GM19324 (cell line): ENCODE data around the gene SDCBP2.

Source experiments
- ATAC-seq: cut with Tn5 transposase; IDR thresholded peaks from one replicate; pipeline ENCODE4 v1.9.1; 2021; ENCODE audit warnings: mild to moderate bottlenecking, moderate library complexity; ENCODE audit not compliant: unreplicated experiment, low FRiP score

Gene SDCBP2

DNA sequence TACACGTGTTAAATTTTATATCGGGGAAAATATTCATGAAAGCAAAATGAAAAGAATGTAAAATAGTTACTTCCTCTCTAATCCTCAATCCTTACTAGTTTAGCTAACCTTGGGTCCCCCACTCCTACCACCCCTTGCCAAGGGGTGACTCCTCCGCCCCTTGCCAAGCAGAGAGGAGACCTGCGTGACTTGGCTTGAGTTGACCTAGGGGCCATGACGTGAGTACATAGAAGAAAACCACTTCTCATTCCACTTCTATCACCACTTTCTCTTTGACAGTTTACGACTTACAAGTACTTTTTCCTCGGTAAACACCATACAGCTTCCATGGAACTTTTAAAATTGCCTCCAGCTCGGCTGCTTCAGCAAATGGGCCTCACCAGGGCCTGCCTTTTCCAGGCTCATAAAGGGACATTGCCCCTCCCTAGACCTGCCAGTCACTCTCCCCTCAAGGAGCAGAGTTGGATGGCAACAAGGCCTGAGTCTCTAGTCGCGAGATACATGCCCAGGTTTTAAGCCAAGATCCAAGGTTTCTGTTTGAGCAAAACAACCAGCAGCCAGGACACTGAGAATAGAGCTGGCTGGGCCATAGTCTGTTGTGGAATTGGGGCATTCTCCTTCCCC is 29.9 kb downstream of the SDCBP2 start:
- ATAC-seq, result no peak

DNA sequence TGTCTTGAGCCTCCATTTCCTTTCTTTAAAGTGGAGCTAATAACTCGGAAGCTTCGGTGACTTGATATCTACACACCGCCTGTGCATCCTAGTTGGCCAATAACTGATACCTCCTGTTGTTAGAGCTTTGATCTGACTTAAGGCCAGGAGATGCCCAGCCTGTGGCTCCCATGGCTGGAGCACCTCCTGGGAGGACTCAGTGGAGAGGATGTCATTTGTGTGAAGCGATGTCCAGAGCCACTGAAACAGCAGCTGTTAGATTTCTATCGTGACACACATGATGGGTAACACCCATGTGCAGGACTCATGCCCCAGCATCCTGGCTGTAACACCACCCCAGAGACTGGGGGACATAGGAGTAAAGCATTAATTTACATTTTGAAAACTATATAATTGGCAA is 30.8 kb downstream of the SDCBP2 start:
- ATAC-seq, result no peak

DNA sequence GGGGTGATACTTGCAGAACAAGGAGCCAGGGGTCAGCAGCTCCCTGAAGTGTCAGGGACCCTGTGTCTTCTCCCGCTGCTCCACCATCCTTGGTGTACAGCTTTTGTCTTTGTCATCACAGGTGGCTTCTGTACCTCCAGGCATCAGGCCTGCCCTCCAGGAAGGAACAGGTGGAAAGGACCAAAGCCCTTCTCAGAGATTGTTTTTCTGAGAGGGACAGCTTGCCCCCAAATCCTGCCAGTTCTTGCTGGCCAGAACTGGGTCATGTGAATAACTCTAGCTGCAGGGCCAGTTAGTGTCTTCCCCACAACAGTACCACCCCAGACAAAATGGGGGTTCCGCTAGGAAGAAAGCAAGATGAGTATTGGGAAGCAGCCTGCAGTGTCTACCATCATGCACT is 31.5 kb downstream of the SDCBP2 start:
- ATAC-seq, result no peak

DNA sequence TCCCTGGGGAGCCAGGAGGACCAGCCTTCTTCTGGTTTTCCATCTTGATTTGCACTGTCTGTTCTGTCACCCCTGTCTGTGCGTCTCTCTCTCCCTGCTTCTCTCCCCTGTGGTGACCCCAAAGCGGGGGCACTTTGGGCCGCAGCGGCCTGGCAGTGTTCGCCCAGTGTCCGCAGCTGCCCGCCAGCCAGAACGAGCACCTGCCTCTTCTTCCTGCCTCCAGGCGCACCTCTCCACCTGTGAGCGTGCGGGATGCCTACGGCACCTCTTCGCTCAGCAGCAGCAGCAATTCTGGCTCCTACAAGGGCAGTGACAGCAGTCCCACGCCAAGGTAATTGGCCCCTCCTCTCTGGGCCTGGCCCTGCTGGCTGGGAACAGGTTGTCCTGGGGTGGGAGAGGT is 32.0 kb downstream of the SDCBP2 start:
- no peak for ATAC-seq

DNA sequence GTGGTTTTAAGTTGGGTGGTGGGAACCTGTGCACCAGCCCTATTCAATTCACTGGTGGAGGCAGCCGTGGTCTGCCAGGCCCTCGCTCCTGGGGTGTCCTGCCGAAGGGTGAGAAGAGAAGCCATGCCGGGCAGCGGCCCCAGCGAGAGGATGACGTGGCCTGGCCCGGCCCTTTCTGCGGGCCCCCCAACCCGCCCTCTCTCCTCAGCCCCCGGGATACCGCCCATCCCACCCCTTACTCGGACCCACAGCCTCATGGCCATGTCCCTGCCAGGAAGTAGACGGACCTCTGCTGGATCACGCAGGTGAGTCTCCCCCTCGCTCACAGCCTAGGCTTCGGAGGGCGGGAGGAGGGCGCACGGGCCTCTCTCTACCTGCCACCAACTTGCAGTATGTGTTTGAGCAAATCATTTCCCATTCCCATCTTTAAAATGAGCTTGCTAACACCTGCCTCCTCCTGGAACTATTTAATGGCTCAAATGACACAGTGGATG is 32.8 kb downstream of the SDCBP2 start:
- ATAC-seq, result no peak

DNA sequence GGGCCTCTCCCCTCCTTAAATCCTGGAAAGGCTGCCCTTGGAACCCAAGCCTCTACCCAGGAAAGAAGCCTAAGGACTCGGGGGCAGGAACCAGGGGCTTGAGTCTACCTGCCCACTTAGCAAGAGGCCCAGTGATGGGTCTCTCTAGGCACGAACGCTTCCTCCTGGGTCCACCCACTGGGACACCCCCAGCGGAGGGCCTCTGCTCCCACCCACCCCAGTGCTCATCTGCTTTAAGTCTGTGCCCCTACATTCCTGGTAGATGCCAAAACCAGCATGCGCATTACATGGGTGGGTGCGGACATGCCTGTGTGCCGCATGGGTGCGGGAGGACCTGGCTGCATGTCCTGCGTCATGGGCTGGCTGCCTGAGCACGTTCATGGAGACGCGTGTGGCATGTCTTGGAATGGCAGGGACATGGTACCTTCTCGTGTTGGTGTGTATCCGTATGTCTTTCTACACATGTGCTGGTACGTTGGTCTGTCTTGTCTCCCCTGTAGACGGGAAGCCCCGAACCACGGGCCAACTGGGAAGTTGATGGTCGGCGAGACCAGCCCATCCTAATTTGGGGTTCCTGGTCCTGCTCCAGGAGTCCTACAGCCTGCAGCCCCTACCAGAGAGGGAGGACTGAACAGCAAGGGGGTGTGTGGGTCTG is 33.5 kb downstream of the SDCBP2 start:
- ATAC-seq, result no peak

DNA sequence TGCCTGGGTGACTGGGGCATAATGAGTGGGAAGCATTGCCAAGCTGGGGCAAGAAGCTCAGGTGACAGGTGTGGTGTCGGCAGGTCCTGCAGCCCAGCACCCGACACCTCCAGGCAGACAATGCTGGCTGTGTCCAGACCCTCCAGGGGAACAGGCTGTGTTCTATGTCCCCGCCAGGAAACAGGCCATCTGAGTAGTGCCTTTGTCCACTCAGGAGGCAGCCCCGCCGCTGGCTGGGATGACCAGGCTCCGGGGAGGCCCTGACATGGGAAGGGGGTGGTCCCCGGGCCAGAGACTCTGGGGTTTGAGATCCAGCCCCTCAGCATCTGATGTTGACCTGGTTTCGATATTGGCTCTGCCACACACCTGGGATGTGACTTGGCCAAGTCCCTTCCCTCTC is 34.4 kb downstream of the SDCBP2 start:
- ATAC-seq, result no peak

DNA sequence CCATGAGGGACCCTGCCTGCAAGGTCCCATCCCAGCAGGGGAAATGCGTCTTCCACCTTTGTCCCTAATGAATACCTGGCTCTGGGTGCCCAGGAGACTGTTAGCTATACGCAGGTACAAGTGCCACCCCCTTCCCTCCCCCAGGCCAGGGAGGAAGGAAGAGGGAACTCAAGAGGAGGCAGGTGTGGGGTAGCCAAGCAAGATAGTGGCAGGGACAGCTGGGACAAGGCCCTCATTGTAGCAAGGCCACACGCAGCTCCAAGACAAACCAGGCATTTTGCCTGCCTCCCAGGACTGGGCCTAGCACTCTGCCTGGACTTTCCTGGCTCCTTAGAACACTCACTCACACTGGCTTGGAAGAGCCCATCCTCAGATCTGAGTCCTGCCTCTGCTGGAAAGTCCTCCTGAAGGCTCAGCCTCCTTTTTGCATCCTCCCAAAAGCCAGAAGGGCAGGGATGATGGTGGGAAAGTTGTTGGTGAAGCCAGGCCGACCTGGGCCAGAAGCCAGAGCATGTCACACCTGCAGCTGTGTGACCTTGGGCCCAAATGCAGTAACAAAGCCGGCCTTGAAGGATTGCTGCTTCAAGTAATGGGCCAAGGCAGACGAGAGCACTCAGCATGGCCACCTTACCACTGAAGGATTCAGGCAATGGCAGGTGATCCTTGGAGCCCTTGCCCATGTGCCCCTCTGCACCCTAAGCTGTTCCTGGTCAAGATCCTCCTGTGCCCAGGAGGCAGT is 35.1 kb downstream of the SDCBP2 start:
- no peak for ATAC-seq

DNA sequence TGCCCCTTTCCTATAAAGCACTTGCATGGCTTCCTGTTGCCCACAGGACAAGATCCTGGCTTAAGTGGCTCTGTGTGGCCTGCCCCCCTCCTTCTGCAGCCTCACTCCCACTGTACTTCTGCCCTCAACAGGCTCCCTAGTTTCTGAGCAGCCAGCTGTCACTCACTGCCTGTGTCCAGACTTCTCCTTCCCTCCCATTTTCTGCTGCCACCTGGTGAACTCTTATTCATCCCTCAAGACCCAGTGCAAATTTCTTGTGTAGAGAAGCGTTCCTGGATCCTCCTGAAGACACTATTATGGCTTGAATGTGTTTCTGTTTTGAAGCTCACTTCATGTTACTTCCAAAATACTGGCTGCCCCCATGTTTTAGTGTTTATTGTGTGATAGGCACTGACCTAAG is 36.3 kb downstream of the SDCBP2 start:
- no peak for ATAC-seq

DNA sequence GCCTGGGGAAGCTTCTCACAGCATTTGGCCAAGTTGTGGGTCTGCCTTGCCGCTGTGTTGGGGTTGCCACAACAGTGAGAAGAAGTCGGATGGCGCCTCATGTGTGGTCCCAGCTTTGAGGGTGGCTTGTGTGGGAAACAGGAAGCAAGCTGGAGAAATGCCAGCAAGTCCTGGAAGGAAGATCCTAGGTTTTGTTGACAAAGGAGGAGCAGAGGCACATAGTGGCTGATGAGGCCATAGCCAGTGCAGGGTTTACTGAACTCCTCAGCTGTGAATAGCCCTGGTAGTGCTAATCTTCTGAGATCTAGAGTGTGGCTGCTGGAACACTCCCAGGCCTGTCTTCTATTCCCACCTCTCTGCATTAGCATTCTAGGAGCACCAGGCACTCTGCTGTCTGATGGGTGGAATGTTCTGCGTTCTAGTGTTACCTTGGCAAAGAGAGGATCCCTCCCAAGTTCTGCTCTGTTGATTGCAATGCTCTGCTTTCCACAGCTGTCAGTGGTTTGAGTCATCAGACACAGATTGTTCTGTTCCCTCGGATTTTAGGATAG is 37.7 kb downstream of the SDCBP2 start:
- ATAC-seq, result no peak

DNA sequence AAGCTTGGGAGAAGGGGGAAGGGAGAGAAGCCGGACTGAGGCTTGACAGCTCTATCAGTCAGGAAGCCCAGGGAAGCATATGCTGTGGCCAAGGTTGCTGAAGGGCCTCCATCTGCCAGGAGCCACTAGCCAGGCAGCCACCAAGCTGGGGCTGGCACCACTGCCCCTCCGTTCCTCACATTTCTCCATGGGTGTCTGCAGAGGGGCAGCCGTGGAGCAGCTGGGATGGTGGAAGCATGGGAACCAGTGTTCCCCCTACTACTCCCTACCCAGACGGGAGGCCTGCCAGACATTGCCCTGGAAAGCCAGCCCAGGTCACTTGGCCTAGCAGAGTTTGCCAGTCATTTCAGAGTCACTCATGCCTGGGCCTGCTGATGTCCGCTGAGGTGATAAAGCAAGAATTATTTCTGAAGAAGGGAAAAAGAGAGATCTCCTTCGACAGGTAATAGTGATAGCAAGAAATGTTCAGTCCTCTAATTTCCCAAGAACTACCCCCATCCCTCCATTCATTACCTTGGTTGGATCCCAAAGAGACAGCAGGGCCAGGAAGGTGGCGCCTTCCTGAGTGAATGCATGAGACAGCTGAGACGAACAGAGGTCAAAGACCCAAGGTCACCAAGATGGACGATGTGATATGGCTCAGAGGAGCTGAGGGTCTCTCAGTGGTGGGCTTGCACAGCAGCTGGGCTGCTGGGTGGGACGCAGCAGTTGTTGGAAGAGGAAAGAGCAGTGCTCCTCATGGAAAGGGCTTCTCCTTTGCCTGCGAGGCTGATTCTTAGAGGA is 41.0 kb downstream of the SDCBP2 start:
- ATAC-seq, result no peak

DNA sequence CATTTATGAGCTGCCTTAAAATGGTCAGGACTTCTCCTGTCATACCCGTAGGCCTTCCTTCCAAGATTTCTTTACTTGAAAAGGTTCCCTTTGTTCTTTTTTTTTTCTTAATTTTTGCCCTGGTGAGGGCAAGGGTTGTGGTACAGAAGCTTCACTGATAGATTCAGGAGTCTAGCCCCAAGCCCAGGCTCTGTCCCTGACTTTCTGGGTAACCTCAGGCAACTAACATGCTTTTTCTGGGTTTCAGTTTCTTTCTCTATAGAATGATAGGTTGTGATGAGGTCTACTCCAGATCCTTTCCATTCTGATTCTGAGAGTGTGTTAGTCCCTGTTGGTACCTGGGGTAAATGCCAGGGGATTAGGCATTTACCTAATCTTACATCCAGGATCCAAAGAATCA is 41.6 kb downstream of the SDCBP2 start:
- ATAC-seq, result no peak

DNA sequence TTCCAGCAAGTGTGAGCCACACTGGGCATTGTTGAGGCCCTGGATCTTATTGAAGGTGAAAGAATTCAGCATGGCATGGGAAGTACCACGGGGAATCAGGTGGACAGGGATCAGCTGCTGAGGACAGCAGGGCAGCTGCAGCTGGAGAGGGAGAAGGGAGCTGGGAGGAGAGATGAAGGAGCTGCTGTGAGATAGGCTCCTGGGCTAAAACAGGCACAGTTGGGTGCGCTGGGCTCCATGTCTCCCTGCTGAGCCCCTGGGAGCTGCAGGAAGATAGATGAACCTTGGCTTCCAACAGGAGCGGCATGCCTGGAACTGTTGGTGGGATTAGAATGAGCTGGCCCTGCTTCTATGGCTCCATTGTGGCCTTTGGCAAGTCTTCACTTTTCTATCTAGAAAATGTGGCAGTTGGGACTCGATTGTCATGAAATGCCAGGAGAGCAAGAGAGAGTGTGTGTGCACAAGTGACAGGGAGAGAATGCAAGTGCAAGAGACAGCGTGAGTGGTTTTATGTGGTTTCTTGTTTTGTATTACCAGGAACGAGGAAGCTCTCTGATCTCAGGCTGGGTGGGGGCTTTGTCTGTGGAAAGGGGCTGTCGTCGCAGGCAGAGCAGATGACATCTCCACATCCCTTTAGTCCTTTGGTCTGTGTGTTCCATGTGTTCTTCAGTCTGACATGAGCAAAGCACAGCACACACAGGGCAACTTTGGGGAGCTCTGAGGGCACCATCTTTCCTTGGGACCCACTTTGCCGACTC is 42.5 kb downstream of the SDCBP2 start:
- no peak for ATAC-seq

DNA sequence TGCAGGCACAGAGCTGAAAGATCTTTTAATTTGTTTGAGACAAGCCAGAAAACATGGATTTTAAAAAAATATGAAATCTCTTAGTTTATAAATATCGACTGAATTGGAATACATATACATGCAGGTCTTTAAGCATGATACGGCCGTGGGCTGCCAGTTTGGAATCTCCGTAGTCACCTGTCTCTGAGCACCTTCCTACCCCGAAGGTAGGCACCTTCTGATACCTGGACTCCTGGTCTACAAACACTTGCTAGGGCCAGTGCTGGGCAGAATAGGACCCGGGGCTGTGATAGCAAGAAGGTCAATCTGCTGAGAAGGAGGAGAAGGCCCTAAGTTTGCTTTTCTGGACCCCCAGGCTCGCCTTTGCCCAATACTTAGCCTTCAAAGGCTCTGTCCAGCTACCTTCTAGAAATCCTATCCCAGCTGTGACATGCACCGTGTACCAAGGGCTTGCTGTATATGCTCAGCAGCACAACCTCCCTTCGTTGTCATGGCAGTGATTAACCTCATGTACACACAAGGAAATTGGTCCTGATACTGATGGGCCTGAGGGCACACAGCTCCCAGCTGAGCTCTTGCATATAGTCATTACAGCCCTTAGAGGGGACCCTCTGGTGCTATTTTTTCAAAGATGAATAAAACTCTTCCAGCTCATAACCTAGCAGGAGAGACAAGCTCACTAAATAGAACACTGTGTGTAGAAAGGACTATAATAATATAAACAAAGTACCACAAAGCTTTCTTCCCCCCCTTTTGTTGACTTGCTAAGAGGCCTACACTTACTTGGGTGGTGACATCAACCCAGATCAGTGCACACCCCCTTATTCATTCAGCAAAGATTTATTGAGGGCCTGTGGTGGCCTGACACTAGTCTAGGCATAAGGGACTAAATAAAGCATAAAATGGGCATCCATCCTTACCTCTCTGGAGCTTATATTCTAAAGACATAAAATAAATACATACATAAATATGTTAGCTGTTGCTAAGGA is 45.1 kb downstream of the SDCBP2 start:
- ATAC-seq, result no peak

DNA sequence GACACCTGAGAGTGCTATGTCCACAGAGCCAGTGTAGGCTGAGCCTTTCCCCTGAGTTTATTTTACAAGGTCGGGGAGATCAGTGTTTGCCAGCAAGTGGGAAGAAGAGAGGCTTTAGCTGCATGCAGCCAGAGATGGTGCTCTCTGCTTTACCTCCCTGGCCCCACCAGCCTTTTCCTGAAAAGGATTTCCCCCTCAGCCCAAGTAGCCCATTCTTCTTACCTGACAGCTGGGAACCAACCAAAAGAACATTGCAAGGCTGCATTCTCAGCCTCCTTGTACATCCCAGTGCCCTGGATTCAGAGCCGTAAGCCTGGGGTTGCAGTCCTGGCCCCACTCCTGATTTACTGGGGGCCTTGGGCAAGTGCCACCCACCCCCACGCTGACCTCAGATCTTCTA is 46.0 kb downstream of the SDCBP2 start:
- no peak for ATAC-seq

DNA sequence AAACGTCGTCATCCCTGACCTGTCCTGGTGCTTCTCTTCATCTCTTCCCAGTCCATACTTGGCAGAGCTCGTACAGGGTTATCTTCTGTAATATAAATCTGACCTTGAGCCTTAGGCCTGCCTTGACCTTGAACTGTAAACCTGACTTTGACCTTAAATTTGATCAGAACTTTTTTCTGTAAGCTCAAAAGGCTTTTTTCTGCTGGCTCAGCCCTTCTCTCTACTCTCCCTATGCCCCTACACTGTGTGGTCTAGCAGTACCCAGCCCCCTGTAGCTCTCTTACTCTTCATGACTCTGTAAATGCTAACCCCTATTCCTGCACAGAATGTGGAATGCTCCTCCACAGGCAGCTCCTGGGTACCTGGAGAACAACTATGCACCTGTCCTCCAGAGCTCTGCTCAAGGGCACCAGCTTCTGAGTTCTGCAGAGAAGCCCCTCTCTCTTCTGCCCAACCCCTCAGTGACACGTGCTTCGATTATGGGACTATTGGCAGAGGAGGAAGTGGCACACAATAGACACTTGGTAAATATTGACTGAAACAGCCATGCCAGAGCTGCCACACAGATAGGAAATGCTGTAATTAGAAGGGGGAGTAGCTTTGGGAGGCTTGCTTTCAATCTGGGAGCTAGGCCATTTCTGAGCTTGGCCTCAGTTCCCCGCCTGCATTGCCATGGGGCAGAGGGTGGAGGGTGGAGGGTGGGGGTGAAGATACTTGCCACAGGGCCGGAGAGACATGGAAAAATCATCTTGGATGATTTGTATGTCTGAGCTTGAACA is 47.5 kb downstream of the SDCBP2 start:
- no peak for ATAC-seq

DNA sequence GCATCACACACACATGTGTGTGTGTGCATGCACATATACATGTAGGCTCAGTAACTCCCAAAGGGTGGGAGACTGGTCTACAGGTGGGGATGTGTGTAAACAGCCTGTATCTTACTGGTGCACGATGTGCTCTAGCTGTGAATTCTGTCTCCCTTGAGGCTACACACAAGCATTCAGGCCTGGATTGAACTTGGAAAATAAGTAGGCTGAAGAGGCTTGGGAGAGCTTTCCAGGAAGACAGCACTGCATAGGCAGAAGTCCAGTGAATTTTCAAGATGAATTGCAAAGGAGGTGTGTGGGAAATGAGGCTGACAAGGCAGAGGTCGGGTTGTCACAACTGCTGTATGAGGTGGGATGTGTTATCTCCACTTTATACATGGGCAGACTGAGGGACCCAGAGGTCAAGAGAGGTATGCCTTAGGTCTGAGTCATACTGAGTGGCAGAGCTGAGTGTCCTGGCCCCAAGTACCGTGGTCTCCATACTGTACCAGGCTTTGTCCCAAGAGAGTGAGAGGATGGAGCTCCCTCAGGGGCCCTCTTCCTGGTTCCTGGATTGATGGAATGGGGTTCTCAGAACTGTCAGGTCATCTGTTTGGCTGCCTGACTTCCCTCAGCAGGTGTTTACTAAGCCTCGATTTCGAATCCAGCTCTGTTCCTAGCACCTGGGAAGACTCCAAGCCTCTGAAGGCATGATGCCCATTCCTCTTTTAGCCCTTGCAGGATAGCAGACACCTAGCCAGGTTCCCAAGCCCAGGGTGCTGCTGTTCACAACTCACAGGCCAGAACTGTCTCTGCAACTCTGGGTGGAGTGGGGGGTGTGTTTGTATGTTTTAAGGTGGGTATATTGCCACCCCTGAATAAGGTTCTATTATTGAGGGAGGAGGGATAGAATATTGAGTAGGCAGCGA is 48.5 kb downstream of the SDCBP2 start:
- no peak for ATAC-seq
